Sigmoid colon (tissue), 4 donors: ENCODE data around the gene PPM1J.

Experiments used
- POLR2A ChIP-seq, 2 donors: fragments of 450-650 bp; IDR thresholded peaks; one replicate each; pipeline ENCODE4 v1.6.1; 2016; ENCODE audit warnings: antibody characterized with exemption in 2 of 2, mild to moderate bottlenecking in 2 of 2, moderate library complexity in 2 of 2
- POLR2AphosphoS5 ChIP-seq, 4 donors: sonication (generic); formaldehyde crosslinking; IDR thresholded peaks; one replicate each; pipeline ENCODE4 v1.6.1; 2017; ENCODE audit warnings: antibody characterized with exemption in 4 of 4
- TF ChIP-seq, protein P1 (sequence below), 4 experiments: fragments of 450-650 bp in 3 of 4; fragments of 200-600 bp in 1 of 4; IDR thresholded peaks; one replicate each; pipeline ENCODE4 v1.5.1; 2016 to 2019; ENCODE audit warnings: antibody characterized with exemption in 4 of 4, mild to moderate bottlenecking in 3 of 4, moderate library complexity in 2 of 4

DNA sequence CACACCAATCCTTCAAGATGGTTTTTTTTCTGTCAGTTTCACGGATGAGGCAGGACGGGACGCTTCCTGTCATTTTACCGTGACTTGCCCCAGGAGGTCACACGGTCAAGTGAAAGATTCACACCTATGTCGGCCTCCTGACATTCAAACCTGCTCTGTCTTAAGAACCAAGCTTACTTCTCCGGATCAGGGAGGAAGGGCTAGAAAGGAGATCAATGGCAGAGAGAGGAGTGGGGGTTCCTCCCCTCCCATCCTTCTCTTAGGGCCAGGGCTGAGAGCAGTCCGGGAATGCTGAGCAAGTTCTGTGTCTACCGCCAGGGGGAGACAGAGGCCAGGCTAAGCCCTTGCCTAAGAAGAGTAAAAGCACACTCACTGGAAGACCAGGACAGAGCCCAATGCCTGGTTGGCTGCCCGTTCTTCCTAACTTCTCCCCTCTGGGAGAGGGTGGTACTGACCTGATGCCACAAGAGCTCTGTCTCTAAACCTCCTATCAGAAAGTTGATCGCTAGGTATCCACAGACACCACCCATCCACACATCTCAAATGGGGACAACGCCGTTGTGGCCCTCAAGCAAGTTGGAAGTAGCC is 1.1 kb upstream of the PPM1J start:
- TF ChIP-seq, protein P1, sequence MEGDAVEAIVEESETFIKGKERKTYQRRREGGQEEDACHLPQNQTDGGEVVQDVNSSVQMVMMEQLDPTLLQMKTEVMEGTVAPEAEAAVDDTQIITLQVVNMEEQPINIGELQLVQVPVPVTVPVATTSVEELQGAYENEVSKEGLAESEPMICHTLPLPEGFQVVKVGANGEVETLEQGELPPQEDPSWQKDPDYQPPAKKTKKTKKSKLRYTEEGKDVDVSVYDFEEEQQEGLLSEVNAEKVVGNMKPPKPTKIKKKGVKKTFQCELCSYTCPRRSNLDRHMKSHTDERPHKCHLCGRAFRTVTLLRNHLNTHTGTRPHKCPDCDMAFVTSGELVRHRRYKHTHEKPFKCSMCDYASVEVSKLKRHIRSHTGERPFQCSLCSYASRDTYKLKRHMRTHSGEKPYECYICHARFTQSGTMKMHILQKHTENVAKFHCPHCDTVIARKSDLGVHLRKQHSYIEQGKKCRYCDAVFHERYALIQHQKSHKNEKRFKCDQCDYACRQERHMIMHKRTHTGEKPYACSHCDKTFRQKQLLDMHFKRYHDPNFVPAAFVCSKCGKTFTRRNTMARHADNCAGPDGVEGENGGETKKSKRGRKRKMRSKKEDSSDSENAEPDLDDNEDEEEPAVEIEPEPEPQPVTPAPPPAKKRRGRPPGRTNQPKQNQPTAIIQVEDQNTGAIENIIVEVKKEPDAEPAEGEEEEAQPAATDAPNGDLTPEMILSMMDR (IDR thresholded peaks at IDR 0.05), result peak; percentile 91 to 97 (median 92)
- TF ChIP-seq POLR2A (IDR thresholded peaks at IDR 0.05), result no peak
- TF ChIP-seq POLR2AphosphoS5 (IDR thresholded peaks at IDR 0.05), result peak in 1 of 4 donors; percentile 23
